Endometrium (tissue), 2 donors: ENCODE results near the gene AGTRAP.

Experiments used
- FAIRE-seq: peaks from 2 replicates; lab custom pipeline; 2012; peaks lifted over from hg19 to GRCh38; lab: Jason Lieb, UNC
- donor health status: control.
- donor health status: control.

AGTRAP gene

DNA sequence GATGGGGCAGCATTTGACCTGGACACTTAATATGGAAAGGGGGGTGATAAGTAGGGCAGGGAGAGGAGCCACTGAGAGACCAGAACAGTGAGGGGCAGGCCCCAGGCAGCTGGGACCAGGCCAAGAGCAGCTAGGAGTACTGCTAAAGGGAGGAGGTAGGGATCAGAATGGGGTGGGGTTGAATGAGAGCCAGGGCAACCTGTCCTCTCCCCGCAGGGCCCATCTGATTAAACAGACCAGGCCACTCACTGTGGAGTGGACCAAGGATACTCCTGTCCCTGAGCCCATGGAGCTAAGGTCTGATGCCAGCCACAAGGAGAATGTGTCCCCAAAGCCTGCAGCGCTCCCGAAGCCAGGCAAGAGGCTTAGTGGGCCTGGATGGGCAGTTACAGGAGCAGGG is 28.2 kb downstream of the AGTRAP start:
- FAIRE-seq, result no peak

DNA sequence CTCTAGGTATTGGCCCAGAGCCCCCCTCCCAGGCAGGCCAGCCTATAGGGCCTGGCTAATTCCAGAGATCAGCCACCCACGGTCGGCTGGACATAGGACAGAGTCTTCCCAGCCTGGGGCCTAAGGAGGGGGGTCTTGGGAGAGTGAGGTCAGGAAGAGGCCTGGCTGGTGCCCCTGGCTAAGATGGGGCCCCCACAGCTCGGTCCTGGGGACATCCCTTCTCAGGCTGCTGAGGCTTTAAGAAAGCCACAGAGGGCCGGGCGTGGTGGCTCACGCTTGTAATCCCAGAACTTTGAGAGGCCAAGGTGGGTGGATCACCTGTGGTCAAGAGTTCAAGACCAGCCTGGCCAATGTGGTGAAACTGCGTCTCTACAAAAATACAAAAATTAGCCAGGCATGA is 28.6 kb downstream of the AGTRAP start:
- FAIRE-seq, result no peak

DNA sequence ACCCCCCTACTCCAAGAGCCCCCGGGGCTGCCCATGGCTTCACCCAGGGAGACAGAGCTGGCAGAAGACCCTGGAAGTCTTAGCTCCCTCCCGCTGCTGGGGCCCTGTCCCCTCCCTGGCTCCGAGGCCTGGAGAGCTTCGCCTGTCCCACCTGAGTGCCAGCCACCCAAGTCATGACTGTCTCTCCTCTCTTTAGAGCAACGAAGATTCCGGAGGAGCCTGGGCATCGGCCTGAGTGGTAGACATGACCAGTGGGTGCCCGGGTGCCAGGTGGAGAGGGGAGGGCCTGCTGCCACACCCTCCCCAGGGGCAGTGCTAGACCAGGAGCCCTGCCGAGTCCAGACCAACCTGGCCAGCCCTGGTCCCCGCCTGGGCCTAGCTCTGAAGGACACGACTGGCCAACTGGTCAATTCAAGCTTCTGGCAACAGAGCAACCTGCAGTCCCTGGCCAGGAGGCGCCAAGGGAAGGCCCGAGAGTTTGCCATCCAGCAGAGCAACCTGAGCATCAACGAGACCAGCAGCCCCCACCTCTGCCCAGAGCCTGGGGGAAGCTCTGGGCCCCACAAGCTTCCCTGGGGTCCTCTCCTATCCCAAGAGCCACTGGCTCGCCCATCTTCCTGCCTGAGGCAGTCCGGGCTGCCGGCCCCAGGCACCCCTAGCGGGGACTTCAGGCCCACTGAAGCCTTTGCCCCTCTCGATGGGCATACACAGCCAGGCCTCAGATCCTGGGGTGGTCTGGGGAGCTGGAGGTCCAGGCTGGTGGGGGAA is 29.9 kb downstream of the AGTRAP start:
- FAIRE-seq, result no peak

DNA sequence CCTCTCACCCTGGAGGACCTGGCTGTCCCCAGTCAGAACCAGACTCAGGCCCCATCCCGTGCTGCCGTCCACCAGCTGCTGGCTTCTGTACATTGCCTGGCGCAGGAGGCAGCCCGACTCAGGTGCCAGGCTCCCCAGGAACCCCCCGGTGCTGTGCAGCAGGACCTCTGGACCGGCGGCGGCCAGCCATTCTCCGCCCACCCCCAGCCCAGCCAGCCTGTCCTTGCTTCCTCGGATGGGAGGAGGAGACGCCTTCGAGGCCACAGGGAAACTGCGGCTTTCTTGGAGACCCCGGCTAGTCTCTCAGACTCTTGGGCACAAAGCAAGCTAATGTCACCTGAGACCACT is 30.5 kb downstream of the AGTRAP start:
- no peak for FAIRE-seq

GRCh38 chr1:11767922-11768704 is 32.2 kb downstream of the AGTRAP start:
- no peak for FAIRE-seq

DNA sequence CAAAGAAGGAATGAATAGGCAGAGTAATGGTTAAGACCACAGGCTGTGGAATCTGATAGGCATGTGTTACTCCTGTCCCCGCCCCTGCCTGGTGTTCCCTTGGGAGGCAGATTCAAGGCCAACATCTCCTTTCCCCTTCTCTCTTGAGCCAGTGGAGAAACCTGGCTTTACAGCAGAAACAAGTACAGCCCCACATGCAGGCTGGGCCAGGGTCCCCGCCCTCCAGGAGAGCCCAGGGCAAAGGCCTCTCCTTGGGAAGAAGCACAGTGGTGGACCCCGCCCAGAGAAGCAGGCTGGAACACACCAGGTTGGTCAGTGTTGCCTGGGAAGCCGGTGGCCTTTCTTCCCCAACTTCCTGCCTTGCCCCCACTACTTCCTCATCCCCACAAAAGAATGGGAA is 32.9 kb downstream of the AGTRAP start:
- FAIRE-seq, result no peak

DNA sequence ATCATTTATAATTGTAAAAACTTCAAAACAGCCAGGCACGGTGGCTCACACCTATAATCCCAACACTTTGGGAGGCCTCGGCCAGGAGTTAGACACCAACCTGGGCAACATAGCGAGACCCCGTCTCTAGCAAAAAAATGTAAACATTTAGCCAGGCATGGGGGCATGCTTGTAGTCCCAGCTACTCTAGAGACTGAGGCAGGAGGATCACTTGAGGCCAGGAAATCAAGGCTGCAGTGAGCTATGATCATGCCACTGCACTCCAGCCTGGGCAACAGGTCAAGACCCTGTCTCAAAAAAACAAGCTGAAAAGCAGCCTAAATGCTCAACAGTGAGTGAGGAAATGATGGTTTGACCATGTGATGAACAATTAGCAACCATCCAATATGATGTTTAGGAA is 33.3 kb downstream of the AGTRAP start:
- FAIRE-seq, result no peak

DNA sequence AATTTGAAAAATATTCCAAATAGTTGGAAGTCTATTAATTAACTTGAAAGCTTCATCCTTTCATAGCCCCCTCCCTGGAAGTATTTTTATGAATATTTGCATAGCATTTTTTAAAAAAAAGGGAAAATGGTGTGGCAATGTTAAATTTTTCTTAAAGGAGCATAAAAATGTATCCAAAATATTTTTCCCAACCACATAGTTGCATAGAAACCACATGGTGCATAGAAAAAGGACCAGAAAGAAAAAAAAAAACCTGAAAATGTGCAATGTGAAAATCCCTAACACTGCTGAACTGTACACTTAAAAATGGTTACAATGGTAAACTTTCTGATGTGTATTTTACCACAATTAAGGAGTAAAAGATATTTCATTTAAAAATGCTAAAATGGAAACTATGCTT is 34.1 kb downstream of the AGTRAP start:
- no peak for FAIRE-seq

GRCh38 chr1:11771481-11772043 is 35.6 kb downstream of the AGTRAP start:
- FAIRE-seq, result no peak

DNA sequence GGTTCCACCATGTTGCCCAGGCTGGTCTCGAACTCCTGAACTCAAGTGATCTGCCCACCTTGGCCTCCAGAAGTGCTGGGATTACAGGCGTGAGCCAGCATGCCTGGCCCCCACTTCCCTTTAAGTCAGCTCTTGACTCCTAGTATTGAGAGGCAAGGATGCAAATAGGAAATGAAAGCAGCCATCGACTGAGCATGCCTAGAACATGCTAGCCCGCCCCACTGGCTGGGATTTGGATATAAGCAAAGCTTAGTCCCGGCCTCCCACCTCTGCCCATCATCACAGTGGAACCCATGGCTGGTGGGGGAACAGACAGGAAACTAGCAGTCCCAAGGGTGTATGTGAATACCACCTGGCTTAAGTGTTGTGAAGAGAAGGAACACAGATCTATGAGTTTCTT is 36.5 kb downstream of the AGTRAP start:
- no peak for FAIRE-seq

GRCh38 chr1:11774753-11775152 is 38.8 kb downstream of the AGTRAP start:
- FAIRE-seq, result no peak

DNA sequence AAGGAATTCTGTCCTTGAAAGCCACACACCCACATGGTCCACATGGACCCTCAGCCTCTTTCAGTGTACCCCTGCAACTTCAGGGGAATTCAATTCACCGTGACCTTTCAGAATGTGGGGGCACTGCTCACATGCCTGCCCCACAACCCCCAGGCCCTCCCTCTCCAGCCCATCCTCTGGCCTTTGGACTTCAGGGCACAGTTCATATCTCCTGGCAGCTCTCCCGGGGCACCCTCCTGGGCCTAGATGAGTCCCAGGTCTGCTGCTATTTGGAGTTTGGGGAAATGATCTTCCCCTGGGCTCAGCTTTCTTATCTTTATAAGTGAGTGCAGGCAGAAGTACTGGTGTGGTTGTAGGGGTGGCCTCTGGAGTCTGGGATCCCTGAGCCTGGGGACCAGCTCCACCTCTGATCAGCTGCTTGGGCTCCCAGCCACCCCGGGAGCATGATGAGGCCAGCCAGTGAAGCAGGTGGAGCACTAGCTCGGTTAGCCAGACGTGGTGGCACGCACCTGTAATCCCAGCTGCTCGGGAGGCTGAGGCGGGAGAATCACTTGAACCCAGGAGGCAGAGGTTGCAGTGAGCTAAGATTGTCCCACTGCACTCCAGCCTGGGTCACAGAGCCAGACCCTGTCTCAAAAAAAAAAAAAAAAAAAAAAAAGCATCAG is 41.9 kb downstream of the AGTRAP start:
- no peak for FAIRE-seq

GRCh38 chr1:11778336-11778735 is 42.4 kb downstream of the AGTRAP start:
- FAIRE-seq, result no peak

- FAIRE-seq, result no peak
Measured at GRCh38 chr1:11778844-11779623, 43.1 kb downstream of the AGTRAP start.

DNA sequence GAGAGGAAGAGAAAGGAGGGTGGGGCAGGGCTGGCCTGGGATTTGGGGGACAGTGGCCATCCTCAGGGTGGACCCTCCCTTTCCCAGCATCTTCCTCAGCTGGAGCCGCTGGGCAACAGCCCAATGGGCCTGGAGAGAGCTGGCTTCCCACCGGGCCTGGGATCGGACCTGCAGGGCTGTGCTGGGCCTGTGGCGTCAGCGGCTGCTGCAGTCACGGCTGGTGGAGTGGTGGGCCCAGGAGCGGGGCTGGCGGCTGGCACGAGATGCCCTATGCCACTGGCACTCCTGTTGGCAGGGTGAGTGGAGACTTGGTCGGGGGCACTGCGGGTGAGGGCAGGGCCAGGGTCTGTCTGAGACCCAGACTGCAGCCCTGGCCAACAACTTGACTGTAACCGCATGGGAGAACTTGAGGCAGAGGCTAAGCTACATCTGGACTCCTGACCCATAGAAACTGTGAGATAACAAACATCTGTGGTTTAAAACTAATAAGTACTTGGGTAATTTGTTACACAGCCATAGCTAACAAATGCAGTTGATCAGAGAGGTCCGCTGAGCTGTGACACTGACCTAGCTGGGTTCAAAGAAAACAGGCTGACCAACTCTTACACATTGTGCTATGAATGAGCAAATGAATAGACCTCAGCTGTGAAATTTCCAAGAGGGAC is 43.9 kb downstream of the AGTRAP start:
- FAIRE-seq, result no peak

- FAIRE-seq, result no peak
Measured at GRCh38 chr1:11780380-11781147, 44.6 kb downstream of the AGTRAP start.

GRCh38 chr1:11781297-11781696 is 45.4 kb downstream of the AGTRAP start:
- no peak for FAIRE-seq

DNA sequence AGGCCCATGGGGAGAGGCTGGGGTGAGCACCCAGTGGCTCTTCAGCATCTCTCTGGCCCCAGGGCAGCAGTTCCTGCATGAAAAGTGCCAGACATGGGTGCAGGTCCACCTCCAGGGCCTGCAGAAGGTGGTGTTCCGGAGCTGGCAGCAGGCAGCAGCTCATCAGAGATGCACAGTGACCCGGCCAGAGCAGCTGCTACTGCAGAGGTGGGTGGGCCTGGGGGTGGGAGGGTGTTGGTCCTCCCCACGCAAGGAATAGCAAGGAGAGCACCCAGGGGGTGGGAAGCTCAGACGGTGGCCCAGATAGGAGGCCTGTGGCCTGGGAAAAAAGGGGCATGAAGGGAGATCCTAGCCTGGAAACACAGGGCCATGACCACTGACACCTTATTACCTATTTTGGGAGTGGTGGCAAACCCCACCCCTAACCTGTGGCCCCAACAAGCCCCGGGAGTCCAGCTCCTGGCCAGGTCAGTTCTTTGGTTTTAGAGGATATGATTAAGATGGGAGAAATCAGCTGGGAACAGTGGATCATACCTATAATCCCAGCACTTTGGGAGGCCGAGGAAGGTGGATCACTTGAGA is 46.3 kb downstream of the AGTRAP start:
- no peak for FAIRE-seq

GRCh38 chr1:11783556-11783955 is 47.6 kb downstream of the AGTRAP start:
- no peak for FAIRE-seq

- FAIRE-seq, result no peak
Measured at GRCh38 chr1:11784256-11784992, 48.5 kb downstream of the AGTRAP start.
